K562 (cell line): ENCODE results near the gene NARF. TPM values are rescaled to one million over a fixed set of nuclear protein-coding genes. Genes with fewer than 3 reads are reported as not detected.
"Not testable (repeated sequence)": the region's sequence is repeated elsewhere in the genome, so short reads cannot be mapped to it uniquely, and the experiment has no call there.

Experiments used
- ATAC-seq: fragments of 200-7000 bp; cut with Tn5 transposase; 3 replicates; pipeline ENCODE4 v1.9.1; 2020; ENCODE audit warnings: moderate library complexity
- BruUV-seq: library from RNA; stranded (reverse); fragments of 400-500 nt; replicated peaks from 2 replicates; lab custom pipeline; 2021; lab: Mats Ljungman, UMichigan
- CTCF ChIA-PET: fragments of 300-600 bp; formaldehyde crosslinking; extraction: SDS; loops from one replicate; lab custom pipeline; 2021; ENCODE audit warnings: low intra/inter-chr PET ratio; lab: Yijun Ruan, JAX
- POLR2A ChIA-PET: fragments of 300-600, 350-650 bp; sonication (Branson Sonifier 250); formaldehyde crosslinking; extraction: SDS; loops from one replicate; lab custom pipeline; 2021; ENCODE audit warnings: antibody characterized with exemption, inconsistent platforms; lab: Yijun Ruan, JAX
- DNase-seq, 4 experiments: peaks; one replicate each; pipeline versions ENCODE4 v3.0.0 to v3.0.0-alpha.2; 2011 to 2018; ENCODE audit warnings: low spot score in 3 of 4, mixed read lengths in 3 of 4; ENCODE audit errors: extremely low read depth in 1 of 4
- FAIRE-seq: peaks from 2 replicates; lab custom pipeline; 2011; peaks lifted over from hg19 to GRCh38; lab: Jason Lieb, UNC
- H2AFZ ChIP-seq: 2 replicates; pipeline ENCODE4 v1.6.0; 2011; ENCODE audit warnings: low read depth, low read length, control low read depth, inconsistent platforms
- H3K27ac ChIP-seq: fragments of 200-600 bp; 3 replicates; pipeline ENCODE4 v1.8.0; 2011; ENCODE audit warnings: low read depth, mild to moderate bottlenecking, control low read depth, inconsistent platforms, low read length, moderate library complexity, mixed read lengths; ENCODE audit errors: extremely low read depth
- H3K27me3 ChIP-seq, 2 experiments: fragments of 300-600 bp in 1 of 2; 2 replicates in 1 of 2; 3 replicates in 1 of 2; pipeline versions ENCODE4 v1.6.0 to v1.8.0; 2011; ENCODE audit warnings: inconsistent platforms in 2 of 2, low read length in 2 of 2, mild to moderate bottlenecking in 1 of 2, mixed read lengths in 1 of 2, moderate library complexity in 1 of 2; ENCODE audit not compliant: control insufficient read depth in 2 of 2, insufficient read depth in 2 of 2
- H3K36me3 ChIP-seq: fragments of 300-600 bp; 3 replicates; pipeline ENCODE4 v1.8.0; 2011; ENCODE audit warnings: mild to moderate bottlenecking, low read length, inconsistent platforms; ENCODE audit not compliant: control insufficient read depth, insufficient read depth
- H3K4me1 ChIP-seq, 2 experiments: fragments of 200-600 bp in 1 of 2; replicated peaks in 1 of 2; 2 replicates in 1 of 2; 3 replicates in 1 of 2; pipeline versions ENCODE4 v1.5.1 to v1.8.0; 2011; ENCODE audit warnings: inconsistent platforms in 2 of 2, low read length in 2 of 2, mild to moderate bottlenecking in 1 of 2, mixed read lengths in 1 of 2, moderate library complexity in 1 of 2; ENCODE audit not compliant: control insufficient read depth in 2 of 2, insufficient read depth in 2 of 2
- H3K4me2 ChIP-seq: 2 replicates; pipeline ENCODE4 v1.6.1; 2011; ENCODE audit warnings: low read length, control low read depth, inconsistent platforms, mixed read lengths; ENCODE audit not compliant: insufficient read depth
- H3K4me3 ChIP-seq: fragments of 200-600 bp; sonication (generic), shearing (Covaris generic); 2 replicates; pipeline ENCODE4 v1.5.1; 2016; ENCODE audit warnings: control low read depth, inconsistent platforms
- H3K79me2 ChIP-seq: fragments of 200-600 bp; 3 replicates; pipeline ENCODE4 v1.8.0; 2011; ENCODE audit warnings: low read length, inconsistent platforms; ENCODE audit not compliant: control insufficient read depth, insufficient read depth
- H3K9ac ChIP-seq, 2 experiments: 2 replicates each; pipeline versions ENCODE4 v1.6.0 to v1.6.1; 2011; ENCODE audit warnings: low read depth in 2 of 2, low read length in 2 of 2, control low read depth in 1 of 2, inconsistent platforms in 1 of 2, mild to moderate bottlenecking in 1 of 2, mixed read lengths in 1 of 2; ENCODE audit not compliant: insufficient read depth in 1 of 2
- H3K9me1 ChIP-seq: one replicate; pipeline ENCODE4 v1.6.0; 2011; ENCODE audit warnings: inconsistent platforms, mild to moderate bottlenecking, low read length, moderate library complexity; ENCODE audit not compliant: control insufficient read depth, insufficient read depth
- H3K9me3 ChIP-seq: replicated peaks from 2 replicates; pipeline ENCODE4 v1.5.1; 2011; ENCODE audit warnings: low read depth, low read length, inconsistent platforms; ENCODE audit not compliant: control insufficient read depth, insufficient read depth
- H4K20me1 ChIP-seq: replicated peaks from 2 replicates; pipeline ENCODE4 v1.6.1; 2011; ENCODE audit warnings: low read length, inconsistent platforms, mixed read lengths; ENCODE audit not compliant: control insufficient read depth, insufficient read depth
- ARID1B ChIP-seq: fragments of 450-650 bp; IDR thresholded peaks from 2 replicates; pipeline ENCODE4 v1.6.1; 2016; ENCODE audit warnings: antibody characterized with exemption, mild to moderate bottlenecking, inconsistent platforms
- CBFA2T2 ChIP-seq: fragments of 450-650 bp; conservative IDR thresholded peaks from 2 replicates; pipeline ENCODE4 v1.6.1; 2017; ENCODE audit warnings: mild to moderate bottlenecking
- CBFA2T3 ChIP-seq: fragments of 450-650 bp; IDR thresholded peaks from 2 replicates; pipeline ENCODE4 v1.6.1; 2017
- CXXC5 ChIP-seq: fragments of 250-450 bp; sonication (Bioruptor Pico); IDR thresholded peaks from 2 replicates; pipeline ENCODE4 v1.8.0; 2022; ENCODE audit warnings: inconsistent platforms, mild to moderate bottlenecking, moderate library complexity
- HDAC1 ChIP-seq, 2 experiments: fragments of 450-650 bp; IDR thresholded peaks; 2 replicates each; pipeline ENCODE4 v1.6.1; 2016 to 2017; ENCODE audit warnings: inconsistent platforms in 1 of 2, mild to moderate bottlenecking in 1 of 2, moderate library complexity in 1 of 2
- KDM1A ChIP-seq, 2 experiments: fragments of 450-650 bp; IDR thresholded peaks; 2 replicates each; pipeline ENCODE4 v1.6.1; 2016; ENCODE audit warnings: mild to moderate bottlenecking in 2 of 2
- MTA2 ChIP-seq: fragments of 450-650 bp; IDR thresholded peaks from 2 replicates; pipeline ENCODE4 v1.6.1; 2016; ENCODE audit warnings: low read depth
- NCOR1 ChIP-seq: fragments of 450-650 bp; IDR thresholded peaks from 2 replicates; pipeline ENCODE4 v1.6.1; 2016; ENCODE audit warnings: mild to moderate bottlenecking, moderate library complexity
- NFIC ChIP-seq: fragments of 450-650 bp; IDR thresholded peaks from 2 replicates; pipeline ENCODE4 v1.6.1; 2017; ENCODE audit warnings: mild to moderate bottlenecking, inconsistent platforms
- NR2C1 ChIP-seq, 2 experiments: fragments of 450-650 bp; IDR thresholded peaks; 2 replicates each; pipeline ENCODE4 v1.6.1; 2017; ENCODE audit warnings: mild to moderate bottlenecking in 2 of 2, antibody characterized with exemption in 1 of 2, inconsistent platforms in 1 of 2, missing compliant biosample characterization in 1 of 2, missing genetic modification characterization in 1 of 2
- SOX6 ChIP-seq: fragments of 450-650 bp; IDR thresholded peaks from 2 replicates; pipeline ENCODE4 v1.6.1; 2014; ENCODE audit warnings: mild to moderate bottlenecking
- TAL1 ChIP-seq: fragments of 450-650 bp; IDR thresholded peaks from 2 replicates; pipeline ENCODE4 v1.6.1; 2016; ENCODE audit warnings: mild to moderate bottlenecking
- TCF3 ChIP-seq: sonication (generic); formaldehyde crosslinking; IDR thresholded peaks from 2 replicates; pipeline ENCODE4 v1.4.0; 2020; ENCODE audit warnings: mild to moderate bottlenecking, missing genetic modification reagents
- WGBS: fragments of 100-300 bp; shearing (Covaris generic); methylation state at CpG from one replicate; pipeline ENCODE4 v1.1.6; 2016; ENCODE audit warnings: low coverage, mixed read lengths; ENCODE audit not compliant: insufficient coverage; ENCODE audit errors: missing lambda C conversion rate; 5-methylcytosine and 5-hydroxymethylcytosine counted together
- in situ Hi-C: fragments of 300-500 bp; cut with MboI; formaldehyde crosslinking; loops from 4 replicates; pipeline ENCODE4 v1.15.0; 2018; ENCODE audit warnings: inconsistent platforms, mixed read lengths
- intact Hi-C: fragments of 100-400 bp; cut with micrococcal nuclease; formaldehyde crosslinking; loops from 2 replicates; pipeline ENCODE4 v1.14.2; 2022
- polyA plus RNA-seq, 8 experiments: library from polyadenylated mRNA; depleted of rRNA in 4 of 8; stranded (reverse) in 5 of 8; unstranded in 3 of 8; fragments of >200 nt; fragmentation: Nextera tagmentation in 2 of 8; fragmentation: Illumina TruSeq in 1 of 8; extraction: Ambion mirVana in 2 of 8; extraction: Trizol in 1 of 8; gene quantifications; 2 replicates each; pipeline versions ENCODE4 v1.2.1 to v1.2.3, GENCODE V29; 2011 to 2014; ENCODE audit warnings: inconsistent platforms in 1 of 8, missing spikeins in 1 of 8
- total RNA-seq, 7 experiments: library from RNA; depleted of rRNA in 6 of 7; stranded (reverse); fragments of >200 nt in 6 of 7; fragmentation: Illumina TruSeq in 2 of 7; extraction: Trizol in 2 of 7; gene quantifications; 2 replicates each; pipeline versions ENCODE4 v1.2.1 to v1.2.3, GENCODE V29; 2011 to 2021; ENCODE audit warnings: low replicate concordance in 1 of 7
- TF ChIP-seq, protein P1 (sequence below), 2 experiments: fragments of 450-650 bp; conservative IDR thresholded peaks; 2 replicates each; pipeline ENCODE4 v1.6.1; 2017; ENCODE audit warnings: mild to moderate bottlenecking in 2 of 2, moderate library complexity in 2 of 2
- TF ChIP-seq, protein P2 (sequence below): sonication (generic); IDR thresholded peaks from 2 replicates; pipeline ENCODE4 v1.6.1; 2016
- TF ChIP-seq, protein P3 (sequence below): sonication (generic); formaldehyde crosslinking; IDR thresholded peaks from 2 replicates; pipeline ENCODE4 v1.9.0; 2022; ENCODE audit warnings: mild to moderate bottlenecking, missing genetic modification reagents

The NARF gene
- total and polyA plus RNA-seq, 9 of the 15 experiments (the other 6 are each of a cell fraction or from before 2014, with no cell fraction given): 60.4 to 423 (median 132) TPM

DNA sequence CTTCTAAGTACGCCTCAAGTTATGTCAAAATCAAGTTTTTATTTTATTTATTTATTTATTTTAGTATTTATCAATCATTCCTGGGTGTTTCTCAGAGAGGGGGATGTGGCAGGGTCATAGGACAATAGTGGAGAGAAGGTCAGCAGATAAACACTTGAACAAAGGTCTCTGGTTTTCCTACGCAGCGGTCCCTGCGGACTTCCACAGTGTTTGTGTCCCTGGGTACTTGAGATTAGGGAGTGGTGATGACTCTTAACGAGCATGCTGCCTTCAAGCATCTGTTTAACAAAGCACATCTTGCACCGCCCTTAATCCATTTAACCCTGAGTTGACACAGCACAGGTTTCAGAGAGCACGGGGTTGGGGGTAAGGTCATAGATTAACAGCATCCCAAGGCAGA, 5.4 kb upstream of the NARF start:
- intact Hi-C loops, in situ Hi-C loops, H2AFZ ChIP-seq, H3K36me3 ChIP-seq, CTCF ChIA-PET, H3K4me3 ChIP-seq, H3K9me3 ChIP-seq, BruUV-seq, ATAC-seq, H3K9me1 ChIP-seq, H3K9ac ChIP-seq, H4K20me1 ChIP-seq, H3K27me3 ChIP-seq, FAIRE-seq, H3K4me2 ChIP-seq, H3K27ac ChIP-seq: not testable (repeated sequence)
- POLR2A ChIA-PET: interaction anchor here (0.7 kb wide), 2 partner anchors 222 to 367 kb away, joined by 3 read pairs; no protein-coding TSS in a partner anchor
- peaks cover 25% of the 10 kb centered on the region for H3K79me2 ChIP-seq
- peak in 1 of 4 experiments; percentile 60 for DNase-seq
- TF ChIP-seq CBFA2T3: peak; percentile 84
- peak; percentile 76 for TF ChIP-seq SOX6
- peak; percentile 57 for TF ChIP-seq TCF3 (CRISPR knock-in tag)
- TF ChIP-seq ARID1B: 0 out of 2 replicates have a peak, but pooled peaks have one; percentile 31
- TF ChIP-seq NCOR1: peak; percentile 57; the same call in 1 of the 2 replicates
- peak; percentile 75 for TF ChIP-seq CBFA2T2
- 0 out of 2 replicates have a peak, but pooled peaks have one; percentile 8 for TF ChIP-seq MTA2
- 0 out of 2 replicates have a peak, but pooled peaks have one; percentile 20 for TF ChIP-seq CXXC5
- TF ChIP-seq, protein P1, sequence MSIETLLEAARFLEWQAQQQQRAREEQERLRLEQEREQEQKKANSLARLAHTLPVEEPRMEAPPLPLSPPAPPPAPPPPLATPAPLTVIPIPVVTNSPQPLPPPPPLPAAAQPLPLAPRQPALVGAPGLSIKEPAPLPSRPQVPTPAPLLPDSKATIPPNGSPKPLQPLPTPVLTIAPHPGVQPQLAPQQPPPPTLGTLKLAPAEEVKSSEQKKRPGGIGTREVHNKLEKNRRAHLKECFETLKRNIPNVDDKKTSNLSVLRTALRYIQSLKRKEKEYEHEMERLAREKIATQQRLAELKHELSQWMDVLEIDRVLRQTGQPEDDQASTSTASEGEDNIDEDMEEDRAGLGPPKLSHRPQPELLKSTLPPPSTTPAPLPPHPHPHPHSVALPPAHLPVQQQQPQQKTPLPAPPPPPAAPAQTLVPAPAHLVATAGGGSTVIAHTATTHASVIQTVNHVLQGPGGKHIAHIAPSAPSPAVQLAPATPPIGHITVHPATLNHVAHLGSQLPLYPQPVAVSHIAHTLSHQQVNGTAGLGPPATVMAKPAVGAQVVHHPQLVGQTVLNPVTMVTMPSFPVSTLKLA (conservative IDR thresholded peaks at IDR 0.05): 0 out of 4 replicates have a peak, but pooled peaks of 1 of the 2 experiments have one; percentile 31
- TF ChIP-seq NR2C1 (IDR thresholded peaks at IDR 0.05): 0 out of 2 replicates have a peak, but pooled peaks have one; percentile 42
- peak; percentile 54; the same call in 1 of the 2 replicates for TF ChIP-seq NR2C1 (tag; IDR thresholded peaks at IDR 0.05)
- peak; percentile 74 to 84 for TF ChIP-seq KDM1A (IDR thresholded peaks at IDR 0.05)
- peak in 1 of 2 experiments; percentile 61; a peak in 1 of 4 replicates for TF ChIP-seq HDAC1 (IDR thresholded peaks at IDR 0.05)
- peak; percentile 19; the same call in 1 of the 2 replicates for TF ChIP-seq NFIC
- TF ChIP-seq, protein P2, sequence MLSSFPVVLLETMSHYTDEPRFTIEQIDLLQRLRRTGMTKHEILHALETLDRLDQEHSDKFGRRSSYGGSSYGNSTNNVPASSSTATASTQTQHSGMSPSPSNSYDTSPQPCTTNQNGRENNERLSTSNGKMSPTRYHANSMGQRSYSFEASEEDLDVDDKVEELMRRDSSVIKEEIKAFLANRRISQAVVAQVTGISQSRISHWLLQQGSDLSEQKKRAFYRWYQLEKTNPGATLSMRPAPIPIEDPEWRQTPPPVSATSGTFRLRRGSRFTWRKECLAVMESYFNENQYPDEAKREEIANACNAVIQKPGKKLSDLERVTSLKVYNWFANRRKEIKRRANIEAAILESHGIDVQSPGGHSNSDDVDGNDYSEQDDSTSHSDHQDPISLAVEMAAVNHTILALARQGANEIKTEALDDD: peak; percentile 37; the same call in 1 of the 2 replicates
- TF ChIP-seq TAL1: peak; percentile 45; the same call in 1 of the 2 replicates
- TF ChIP-seq, protein P3, sequence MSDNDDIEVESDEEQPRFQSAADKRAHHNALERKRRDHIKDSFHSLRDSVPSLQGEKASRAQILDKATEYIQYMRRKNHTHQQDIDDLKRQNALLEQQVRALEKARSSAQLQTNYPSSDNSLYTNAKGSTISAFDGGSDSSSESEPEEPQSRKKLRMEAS (CRISPR knock-in tag): peak; percentile 48; the same call in 1 of the 2 replicates
- WGBS: 12% methylated on average over 7 of the region's 7 CpGs
- H3K4me1 ChIP-seq: peaks cover 41 to 56% of the 10 kb centered on the region in 2 experiments
